Loucy (cell line): ENCODE data around the gene GIGYF2.

Experiments used
- H2AFZ ChIP-seq: fragments of 200-600 bp; sonication (generic); 2 replicates; pipeline ENCODE4 v1.6.0; 2016; ENCODE audit warnings: antibody characterized with exemption, mild to moderate bottlenecking, low read length, moderate library complexity
- H3F3A ChIP-seq: fragments of 200-600 bp; 2 replicates; pipeline ENCODE4 v1.6.0; 2016; ENCODE audit warnings: antibody characterized with exemption, low read depth, mild to moderate bottlenecking
- H3K27me3 ChIP-seq: fragments of 200-600 bp; sonication (generic); 2 replicates; pipeline ENCODE4 v1.6.1; 2014; ENCODE audit warnings: low read length, mild to moderate bottlenecking; ENCODE audit not compliant: insufficient read depth, poor library complexity, severe bottlenecking
- H3K36me3 ChIP-seq: fragments of 200-600 bp; sonication (generic); 2 replicates; pipeline ENCODE4 v1.6.1; 2016; ENCODE audit warnings: low read length; ENCODE audit not compliant: insufficient read depth
- H3K4me1 ChIP-seq: fragments of 200-600 bp; sonication (generic); 2 replicates; pipeline ENCODE4 v1.5.1; 2014; ENCODE audit warnings: low read length, mild to moderate bottlenecking; ENCODE audit not compliant: insufficient read depth, poor library complexity, severe bottlenecking
- H3K4me2 ChIP-seq: fragments of 200-600 bp; sonication (generic); 2 replicates; pipeline ENCODE4 v1.6.0; 2014; ENCODE audit warnings: antibody characterized with exemption, low read length, low read depth, mild to moderate bottlenecking; ENCODE audit not compliant: poor library complexity, severe bottlenecking
- H3K4me3 ChIP-seq: fragments of 200-600 bp; sonication (generic); 2 replicates; pipeline ENCODE4 v1.5.1; 2014; ENCODE audit warnings: low read length, mild to moderate bottlenecking, mixed read lengths; ENCODE audit not compliant: poor library complexity, severe bottlenecking
- H3K79me2 ChIP-seq: fragments of 200-600 bp; sonication (generic); 2 replicates; pipeline ENCODE4 v1.6.1; 2014; ENCODE audit warnings: low read length; ENCODE audit not compliant: insufficient read depth
- H3K9ac ChIP-seq: fragments of 200-600 bp; sonication (generic); 2 replicates; pipeline ENCODE4 v1.6.0; 2014; ENCODE audit warnings: mild to moderate bottlenecking, low read depth, low read length, moderate library complexity; ENCODE audit not compliant: poor library complexity, severe bottlenecking
- H3K9me2 ChIP-seq: fragments of 200-600 bp; sonication (generic); replicated peaks from 2 replicates; pipeline ENCODE4 v1.6.1; 2016; ENCODE audit warnings: low read depth, low read length, mixed read lengths
- H3K9me3 ChIP-seq: fragments of 200-600 bp; sonication (generic); 2 replicates; pipeline ENCODE4 v1.6.1; 2014; ENCODE audit warnings: mild to moderate bottlenecking, antibody characterized with exemption, low read length, low read depth; ENCODE audit not compliant: insufficient read depth
- H4K20me1 ChIP-seq: fragments of 200-600 bp; sonication (generic); 2 replicates; pipeline ENCODE4 v1.6.0; 2014; ENCODE audit warnings: antibody characterized with exemption, low read length, mild to moderate bottlenecking; ENCODE audit not compliant: insufficient read depth, poor library complexity, severe bottlenecking
- EZH2phosphoT487 ChIP-seq: fragments of 200-600 bp; IDR thresholded peaks from 2 replicates; pipeline ENCODE4 v1.6.1; 2018; ENCODE audit warnings: antibody characterized with exemption, mild to moderate bottlenecking, moderate library complexity, borderline replicate concordance
- TF ChIP-seq, protein P1 (sequence below): fragments of 200-600 bp; sonication (generic); conservative IDR thresholded peaks from 2 replicates; pipeline ENCODE4 v1.5.1; 2014; ENCODE audit warnings: mild to moderate bottlenecking, antibody characterized with exemption, low read length

The GIGYF2 gene

GRCh38 chr2:232876161-232876977 lies 179.2 kb downstream of the GIGYF2 start:
- no peak for TF ChIP-seq EZH2phosphoT487
- TF ChIP-seq, protein P1, sequence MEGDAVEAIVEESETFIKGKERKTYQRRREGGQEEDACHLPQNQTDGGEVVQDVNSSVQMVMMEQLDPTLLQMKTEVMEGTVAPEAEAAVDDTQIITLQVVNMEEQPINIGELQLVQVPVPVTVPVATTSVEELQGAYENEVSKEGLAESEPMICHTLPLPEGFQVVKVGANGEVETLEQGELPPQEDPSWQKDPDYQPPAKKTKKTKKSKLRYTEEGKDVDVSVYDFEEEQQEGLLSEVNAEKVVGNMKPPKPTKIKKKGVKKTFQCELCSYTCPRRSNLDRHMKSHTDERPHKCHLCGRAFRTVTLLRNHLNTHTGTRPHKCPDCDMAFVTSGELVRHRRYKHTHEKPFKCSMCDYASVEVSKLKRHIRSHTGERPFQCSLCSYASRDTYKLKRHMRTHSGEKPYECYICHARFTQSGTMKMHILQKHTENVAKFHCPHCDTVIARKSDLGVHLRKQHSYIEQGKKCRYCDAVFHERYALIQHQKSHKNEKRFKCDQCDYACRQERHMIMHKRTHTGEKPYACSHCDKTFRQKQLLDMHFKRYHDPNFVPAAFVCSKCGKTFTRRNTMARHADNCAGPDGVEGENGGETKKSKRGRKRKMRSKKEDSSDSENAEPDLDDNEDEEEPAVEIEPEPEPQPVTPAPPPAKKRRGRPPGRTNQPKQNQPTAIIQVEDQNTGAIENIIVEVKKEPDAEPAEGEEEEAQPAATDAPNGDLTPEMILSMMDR = no peak
- Histone ChIP-seq H3K27me3 (no peaks in the 10 kb centered on the region), H3K4me1 (no peaks in the 10 kb centered on the region), H3K36me3 (no peaks in the 10 kb centered on the region), H3K9me2 (no peaks in the 10 kb centered on the region), H3K4me2 (no peak overlapping the region), H3K9me3 (no peaks in the 10 kb centered on the region), H4K20me1 (no peaks in the 10 kb centered on the region), H3K79me2 (no peaks in the 10 kb centered on the region), H2AFZ (no peak overlapping the region), H3F3A (no peaks in the 10 kb centered on the region), H3K9ac (no peak overlapping the region), H3K4me3 (no peak overlapping the region)

GRCh38 chr2:232876978-232877441 lies 179.9 kb downstream of the GIGYF2 start:
- H3K9ac ChIP-seq = no peak overlapping the region
- no peaks in the 10 kb centered on the region for H3K79me2 ChIP-seq
- no peaks in the 10 kb centered on the region for H3K9me3 ChIP-seq
- TF ChIP-seq, protein P1 = no peak
- TF ChIP-seq EZH2phosphoT487 = no peak
- H3K36me3 ChIP-seq = no peaks in the 10 kb centered on the region
- no peak overlapping the region for H2AFZ ChIP-seq
- no peaks in the 10 kb centered on the region for H3K27me3 ChIP-seq
- H3K4me3 ChIP-seq = no peak overlapping the region
- H3K9me2 ChIP-seq = no peaks in the 10 kb centered on the region
- no peaks in the 10 kb centered on the region for H3K4me1 ChIP-seq
- no peaks in the 10 kb centered on the region for H4K20me1 ChIP-seq
- H3K4me2 ChIP-seq = no peak overlapping the region
- H3F3A ChIP-seq = no peaks in the 10 kb centered on the region

- TF ChIP-seq, protein P1 = no peak
- TF ChIP-seq EZH2phosphoT487 = no peak
These were observed 180.9 kb downstream of the GIGYF2 start for GRCh38 chr2:232877940-232878511.

More at GRCh38 chr2:232877940-232878511, 180.9 kb downstream of the GIGYF2 start:
- H3K9ac ChIP-seq = no peak overlapping the region
- no peaks in the 10 kb centered on the region for H3K9me3 ChIP-seq
- no peak overlapping the region for H3K4me2 ChIP-seq
- H4K20me1 ChIP-seq = no peaks in the 10 kb centered on the region
- no peaks in the 10 kb centered on the region for H3K4me1 ChIP-seq
- H3K9me2 ChIP-seq = no peaks in the 10 kb centered on the region
- H3K79me2 ChIP-seq = no peaks in the 10 kb centered on the region
- no peaks in the 10 kb centered on the region for H3F3A ChIP-seq
- no peaks in the 10 kb centered on the region for H3K27me3 ChIP-seq
- no peak overlapping the region for H2AFZ ChIP-seq
- H3K4me3 ChIP-seq = no peak overlapping the region
- no peaks in the 10 kb centered on the region for H3K36me3 ChIP-seq
